Measurements from ENCODE around the gene CAPG.

Gene CAPG

GRCh38 chr2:85400541-85401463, 9.4 kb downstream of the CAPG start (continued):
- TF ChIP-seq ZNF366 (tag by site-specific recombination; conservative IDR thresholded peaks at IDR 0.05) (no peak), ZNF350 (tag by site-specific recombination; IDR thresholded peaks at IDR 0.05) (no peak), ZNF791 (tag by site-specific recombination; IDR thresholded peaks at IDR 0.05) (no peak)

GRCh38 chr2:85400023-85400422, 10.1 kb downstream of the CAPG start:
- ChIA-PET POLR2A (interaction anchor here (1.3 kb wide), 1 partner anchor 138 kb away, joined by 3 read pairs; no protein-coding TSS in a partner anchor), CTCF (interaction anchor here (0.8 kb wide), 1 partner anchor 21 kb away, joined by 3 read pairs; no protein-coding TSS in a partner anchor)
- Histone ChIP-seq H3K27ac (ENCODE audit: extremely low read depth, low read depth, low read length) (no peak overlapping the region), H3K4me1 (ENCODE audit: control insufficient read depth, insufficient read depth, low read length) (no peaks in the 10 kb centered on the region), H3K4me3 (ENCODE audit: low read depth, low read length) (no peak overlapping the region), H3K36me3 (ENCODE audit: control insufficient read depth in 2 of 2, insufficient read depth in 1 of 2, low read length in 2 of 2) (no peaks in the 10 kb centered on the region), H3K9me3 (ENCODE audit: control insufficient read depth, insufficient read depth, low read depth, low read length) (no peaks in the 10 kb centered on the region)
- TF ChIP-seq ZFP3 (tag by site-specific recombination; IDR thresholded peaks at IDR 0.05; ENCODE audit: low read depth) (no peak), ZNF677 (tag by site-specific recombination; IDR thresholded peaks at IDR 0.05) (no peak), ZNF175 (tag by site-specific recombination; IDR thresholded peaks at IDR 0.05) (no peak), ZEB2 (tag by site-specific recombination; IDR thresholded peaks at IDR 0.05) (no peak), ZNF529 (tag by site-specific recombination; IDR thresholded peaks at IDR 0.05; ENCODE audit: insufficient replicate concordance) (no peak), ZBTB48 (tag by site-specific recombination; IDR thresholded peaks at IDR 0.05) (no peak), ZNF391 (tag by site-specific recombination; IDR thresholded peaks at IDR 0.05; ENCODE audit: borderline replicate concordance, low read depth) (no peak)

GRCh38 chr2:85399183-85399455, 11.0 kb downstream of the CAPG start:
- POLR2A ChIA-PET, result interaction anchor here (0.5 kb wide), 1 partner anchor 12 kb away, joined by 7 read pairs; no protein-coding TSS in a partner anchor

More at GRCh38 chr2:85399183-85399455, 11.0 kb downstream of the CAPG start:
- H3K36me3 ChIP-seq (ENCODE audit: control insufficient read depth in 2 of 2, insufficient read depth in 1 of 2, low read length in 2 of 2), result no peaks in the 10 kb centered on the region
- no peak overlapping the region for H3K27ac ChIP-seq (ENCODE audit: extremely low read depth, low read depth, low read length)
- no peaks in the 10 kb centered on the region for H3K9me3 ChIP-seq (ENCODE audit: control insufficient read depth, insufficient read depth, low read depth, low read length)
- no peak overlapping the region for H3K4me3 ChIP-seq (ENCODE audit: low read depth, low read length)
- no peaks in the 10 kb centered on the region for H3K4me1 ChIP-seq (ENCODE audit: control insufficient read depth, insufficient read depth, low read length)
- CTCF ChIA-PET, result interaction anchor here (0.8 kb wide), 1 partner anchor 8 kb away, joined by 3 read pairs; no protein-coding TSS in a partner anchor
- TF ChIP-seq ZFHX2 (tag by site-specific recombination; conservative IDR thresholded peaks at IDR 0.05), result no peak
- TF ChIP-seq ZBTB11 (tag by site-specific recombination; conservative IDR thresholded peaks at IDR 0.05; ENCODE audit: low read depth), result no peak
- TF ChIP-seq ZNF580 (tag by site-specific recombination; IDR thresholded peaks at IDR 0.05), result no peak
- no peak for TF ChIP-seq ZNF645 (tag by site-specific recombination; IDR thresholded peaks at IDR 0.05)
- TF ChIP-seq ZNF549 (tag by site-specific recombination; IDR thresholded peaks at IDR 0.05), result no peak
- no peak for TF ChIP-seq IKZF3 (tag by site-specific recombination; IDR thresholded peaks at IDR 0.05)
- TF ChIP-seq ZNF555 (tag by site-specific recombination; conservative IDR thresholded peaks at IDR 0.05), result no peak
- TF ChIP-seq PBX3 (CRISPR knock-in tag; IDR thresholded peaks at IDR 0.05), result no peak
- no peak for TF ChIP-seq SALL2 (tag by site-specific recombination; IDR thresholded peaks at IDR 0.05; ENCODE audit: borderline replicate concordance)
- TF ChIP-seq GLIS1 (tag by site-specific recombination; IDR thresholded peaks at IDR 0.05), result no peak
- no peak for TF ChIP-seq ZBTB7A (tag by site-specific recombination; IDR thresholded peaks at IDR 0.05; ENCODE audit: low read depth)
- no peak for TF ChIP-seq TRIM28 (IDR thresholded peaks at IDR 0.05; ENCODE audit: borderline replicate concordance, low read length)
- no peak for TF ChIP-seq ZNF394 (tag by site-specific recombination; IDR thresholded peaks at IDR 0.05; ENCODE audit: borderline replicate concordance)
- no peak for TF ChIP-seq CTCF (tag by site-specific recombination; IDR thresholded peaks at IDR 0.05)
- no peak for TF ChIP-seq ZNF473 (tag by site-specific recombination; IDR thresholded peaks at IDR 0.05)
- no peak for TF ChIP-seq ZNF747 (tag by site-specific recombination; IDR thresholded peaks at IDR 0.05)

Measured in HEK293 (cell line).